SJCRH30 (cell line): ENCODE data around the gene GABBR2. TPM values are rescaled to one million over a fixed set of nuclear protein-coding genes. Genes with fewer than 3 reads are reported as not detected.
A peak's percentile ranks its signal among the peaks of the same experiment; 100 is the strongest.
"Not testable (repeated sequence)": the region's sequence is repeated elsewhere in the genome, so short reads cannot be mapped to it uniquely, and the experiment has no call there.

Source experiments
- DNase-seq, 2 experiments: peaks; one replicate each; pipeline ENCODE4 v3.0.0-alpha.2; 2015 to 2020
- H3K27ac ChIP-seq: fragments of 250-450 bp; sonication (Bioruptor Pico); 2 replicates; pipeline ENCODE4 v1.5.1; 2020; ENCODE audit warnings: mild to moderate bottlenecking, moderate library complexity
- H3K27me3 ChIP-seq: fragments of 250-450 bp; sonication (Bioruptor Pico); 2 replicates; pipeline ENCODE4 v1.5.1; 2020; ENCODE audit warnings: mild to moderate bottlenecking, moderate library complexity
- H3K36me3 ChIP-seq: fragments of 250-450 bp; sonication (Bioruptor Pico); 2 replicates; pipeline ENCODE4 v1.5.1; 2020; ENCODE audit warnings: mild to moderate bottlenecking, moderate library complexity
- H3K4me1 ChIP-seq: fragments of 250-450 bp; sonication (Bioruptor Pico); 2 replicates; pipeline ENCODE4 v1.5.1; 2020; ENCODE audit warnings: mild to moderate bottlenecking, moderate library complexity
- H3K4me3 ChIP-seq: fragments of 250-450 bp; sonication (Bioruptor Pico); 2 replicates; pipeline ENCODE4 v1.5.1; 2020; ENCODE audit warnings: mild to moderate bottlenecking, moderate library complexity
- H3K9me3 ChIP-seq: fragments of 250-450 bp; sonication (Bioruptor Pico); replicated peaks from 2 replicates; pipeline ENCODE4 v1.5.1; 2020; ENCODE audit warnings: mild to moderate bottlenecking, moderate library complexity
- total RNA-seq: library from RNA; depleted of rRNA; stranded (reverse); fragments of >200 nt; shearing (Covaris generic); gene quantifications from 2 replicates; pipeline ENCODE4 v1.2.3, GENCODE V29; 2014

GABBR2 gene
- total RNA-seq, 1 experiment from 2014 or later, result not detected

- H3K36me3 ChIP-seq, result no peaks in the 10 kb centered on the region
- DNase-seq, result no peak
- 0 out of 2 replicates have a peak, but pooled peaks cover 3% of the 10 kb centered on the region for H3K9me3 ChIP-seq
- H3K27ac ChIP-seq, result no peak overlapping the region
- no peaks in the 10 kb centered on the region for H3K4me1 ChIP-seq
- H3K27me3 ChIP-seq, result peaks cover 11% of the 10 kb centered on the region
- H3K4me3 ChIP-seq, result no peak overlapping the region
Observed at GRCh38 chr9:98501819-98502218, 206.9 kb downstream of the GABBR2 start.

- H3K4me3 ChIP-seq, H3K36me3 ChIP-seq, H3K9me3 ChIP-seq, H3K27ac ChIP-seq, DNase-seq, H3K4me1 ChIP-seq: not testable (repeated sequence)
- H3K27me3 ChIP-seq, result peaks cover 11% of the 10 kb centered on the region
Observed at GRCh38 chr9:98501259-98501658, 207.5 kb downstream of the GABBR2 start.

- no peak overlapping the region for H3K27ac ChIP-seq
- no peak overlapping the region for H3K4me3 ChIP-seq
- H3K36me3 ChIP-seq, result no peaks in the 10 kb centered on the region
- no peaks in the 10 kb centered on the region for H3K4me1 ChIP-seq
- H3K27me3 ChIP-seq, result peaks cover 11% of the 10 kb centered on the region
- H3K9me3 ChIP-seq, result 0 out of 2 replicates have a peak, but pooled peaks cover 3% of the 10 kb centered on the region
- DNase-seq, result no peak
Observed at GRCh38 chr9:98500337-98500919, 208.3 kb downstream of the GABBR2 start.

GRCh38 chr9:98495530-98495929, 213.2 kb downstream of the GABBR2 start:
- H3K36me3 ChIP-seq, result no peaks in the 10 kb centered on the region
- no peaks in the 10 kb centered on the region for H3K4me1 ChIP-seq
- no peak for DNase-seq
- peaks cover 3% of the 10 kb centered on the region; the same call in 1 of the 2 replicates for H3K27me3 ChIP-seq
- no peak overlapping the region for H3K27ac ChIP-seq
- H3K9me3 ChIP-seq, result 0 out of 2 replicates have a peak, but pooled peaks cover 3% of the 10 kb centered on the region
- no peak overlapping the region for H3K4me3 ChIP-seq

GRCh38 chr9:98494852-98495251, 213.9 kb downstream of the GABBR2 start:
- no peaks in the 10 kb centered on the region for H3K4me1 ChIP-seq
- H3K4me3 ChIP-seq, result no peak overlapping the region
- H3K27ac ChIP-seq, result no peak overlapping the region
- H3K9me3 ChIP-seq, result 0 out of 2 replicates have a peak, but pooled peaks cover 3% of the 10 kb centered on the region
- DNase-seq, result no peak
- no peaks in the 10 kb centered on the region for H3K36me3 ChIP-seq
- H3K27me3 ChIP-seq, result peaks cover under 1% of the 10 kb centered on the region; the same call in 1 of the 2 replicates

- Histone ChIP-seq H3K27me3 (no peaks in the 10 kb centered on the region; the same call in 1 of the 2 replicates), H3K4me1 (no peaks in the 10 kb centered on the region), H3K36me3 (no peaks in the 10 kb centered on the region), H3K9me3 (no peaks in the 10 kb centered on the region), H3K4me3 (no peak overlapping the region), H3K27ac (no peak overlapping the region)
- DNase-seq, result peak in 1 of 2 experiments; percentile 12
Observed at GRCh38 chr9:98491828-98492227, 216.9 kb downstream of the GABBR2 start.

GRCh38 chr9:98491231-98491651, 217.5 kb downstream of the GABBR2 start:
- DNase-seq, result no peak
- Histone ChIP-seq H3K27ac (no peak overlapping the region), H3K4me3 (no peak overlapping the region), H3K27me3 (no peaks in the 10 kb centered on the region; the same call in 1 of the 2 replicates), H3K9me3 (no peaks in the 10 kb centered on the region), H3K36me3 (no peaks in the 10 kb centered on the region), H3K4me1 (no peaks in the 10 kb centered on the region)

- no peak overlapping the region for H3K27ac ChIP-seq
- H3K36me3 ChIP-seq, result no peaks in the 10 kb centered on the region
- H3K27me3 ChIP-seq, result no peaks in the 10 kb centered on the region; the same call in 1 of the 2 replicates
- no peaks in the 10 kb centered on the region for H3K4me1 ChIP-seq
- H3K9me3 ChIP-seq, result no peaks in the 10 kb centered on the region
- no peak for DNase-seq
- no peak overlapping the region for H3K4me3 ChIP-seq
Observed at GRCh38 chr9:98488571-98489312, 220.0 kb downstream of the GABBR2 start.

- H3K4me1 ChIP-seq, result no peaks in the 10 kb centered on the region
- no peaks in the 10 kb centered on the region for H3K9me3 ChIP-seq
- H3K27me3 ChIP-seq, result peaks cover 3% of the 10 kb centered on the region; the same call in 1 of the 2 replicates
- no peak for DNase-seq
- no peak overlapping the region for H3K27ac ChIP-seq
- no peaks in the 10 kb centered on the region for H3K36me3 ChIP-seq
- H3K4me3 ChIP-seq, result no peak overlapping the region
Observed at GRCh38 chr9:98485706-98486105, 223.0 kb downstream of the GABBR2 start.

- H3K27me3 ChIP-seq, result peaks cover 3% of the 10 kb centered on the region; the same call in 1 of the 2 replicates
- H3K36me3 ChIP-seq, result no peaks in the 10 kb centered on the region
- DNase-seq, result no peak
- no peak overlapping the region for H3K4me3 ChIP-seq
- H3K27ac ChIP-seq, result no peak overlapping the region
- no peaks in the 10 kb centered on the region for H3K4me1 ChIP-seq
- H3K9me3 ChIP-seq, result no peaks in the 10 kb centered on the region
Observed at GRCh38 chr9:98484162-98484561, 224.6 kb downstream of the GABBR2 start.

GRCh38 chr9:98482226-98482625, 226.5 kb downstream of the GABBR2 start:
- Histone ChIP-seq H3K4me1 (no peaks in the 10 kb centered on the region), H3K36me3 (no peaks in the 10 kb centered on the region), H3K9me3 (no peaks in the 10 kb centered on the region), H3K27me3 (peaks cover 3% of the 10 kb centered on the region; the same call in 1 of the 2 replicates), H3K27ac (no peak overlapping the region), H3K4me3 (no peak overlapping the region)
- no peak for DNase-seq

GRCh38 chr9:98481676-98482075, 227.1 kb downstream of the GABBR2 start:
- Histone ChIP-seq H3K36me3 (no peaks in the 10 kb centered on the region), H3K4me1 (no peaks in the 10 kb centered on the region), H3K4me3 (no peak overlapping the region), H3K9me3 (no peaks in the 10 kb centered on the region), H3K27me3 (peaks cover 3% of the 10 kb centered on the region; the same call in 1 of the 2 replicates), H3K27ac (no peak overlapping the region)
- no peak for DNase-seq

- Histone ChIP-seq H3K36me3 (no peaks in the 10 kb centered on the region), H3K9me3 (no peaks in the 10 kb centered on the region), H3K4me3 (no peak overlapping the region), H3K4me1 (no peaks in the 10 kb centered on the region), H3K27me3 (peaks cover 3% of the 10 kb centered on the region; the same call in 1 of the 2 replicates), H3K27ac (no peak overlapping the region)
- no peak for DNase-seq
Observed at GRCh38 chr9:98479967-98480847, 228.5 kb downstream of the GABBR2 start.

GRCh38 chr9:98479449-98479848, 229.3 kb downstream of the GABBR2 start:
- peaks cover 3% of the 10 kb centered on the region; the same call in 1 of the 2 replicates for H3K27me3 ChIP-seq
- H3K9me3 ChIP-seq, result no peaks in the 10 kb centered on the region
- no peak overlapping the region for H3K4me3 ChIP-seq
- no peak for DNase-seq
- H3K4me1 ChIP-seq, result no peaks in the 10 kb centered on the region
- no peaks in the 10 kb centered on the region for H3K36me3 ChIP-seq
- no peak overlapping the region for H3K27ac ChIP-seq
